Peyer's patch (tissue), 4 donors: Measurements from ENCODE around the gene CDC42EP2.

Experiments used
- POLR2A ChIP-seq, 2 donors: fragments of 450-650 bp; IDR thresholded peaks; one replicate each; pipeline ENCODE4 v1.5.1; 2017; ENCODE audit warnings: antibody characterized with exemption in 2 of 2, mild to moderate bottlenecking in 2 of 2, moderate library complexity in 2 of 2
- TF ChIP-seq, protein P1 (sequence below), 6 experiments: fragments of 450-650 bp in 4 of 6; fragments of 200-600 bp in 2 of 6; sonication (generic) in 1 of 6; IDR thresholded peaks; one replicate each; pipeline ENCODE4 v1.5.1; 2017 to 2019; ENCODE audit warnings: antibody characterized with exemption in 6 of 6, mild to moderate bottlenecking in 3 of 6, moderate library complexity in 1 of 6

DNA sequence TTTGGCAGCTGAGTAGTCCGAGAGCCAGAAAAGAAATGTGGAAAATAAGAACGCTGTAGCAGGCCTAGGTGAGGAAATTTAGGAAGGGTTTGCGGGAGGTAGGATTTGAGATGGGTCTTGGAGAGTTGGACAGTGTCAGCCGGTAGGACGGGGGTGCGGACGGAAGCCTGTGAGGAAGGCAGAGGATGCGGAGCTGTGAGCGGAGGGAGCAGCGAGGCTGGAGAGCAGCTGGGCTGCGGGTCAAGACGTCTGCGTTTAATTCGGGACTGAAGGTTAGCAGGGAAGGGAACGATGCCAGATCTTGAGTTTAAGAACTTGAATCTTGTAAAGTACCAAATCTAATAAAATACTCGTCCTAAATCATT lies 39.2 kb downstream of the CDC42EP2 start:
- TF ChIP-seq, protein P1, sequence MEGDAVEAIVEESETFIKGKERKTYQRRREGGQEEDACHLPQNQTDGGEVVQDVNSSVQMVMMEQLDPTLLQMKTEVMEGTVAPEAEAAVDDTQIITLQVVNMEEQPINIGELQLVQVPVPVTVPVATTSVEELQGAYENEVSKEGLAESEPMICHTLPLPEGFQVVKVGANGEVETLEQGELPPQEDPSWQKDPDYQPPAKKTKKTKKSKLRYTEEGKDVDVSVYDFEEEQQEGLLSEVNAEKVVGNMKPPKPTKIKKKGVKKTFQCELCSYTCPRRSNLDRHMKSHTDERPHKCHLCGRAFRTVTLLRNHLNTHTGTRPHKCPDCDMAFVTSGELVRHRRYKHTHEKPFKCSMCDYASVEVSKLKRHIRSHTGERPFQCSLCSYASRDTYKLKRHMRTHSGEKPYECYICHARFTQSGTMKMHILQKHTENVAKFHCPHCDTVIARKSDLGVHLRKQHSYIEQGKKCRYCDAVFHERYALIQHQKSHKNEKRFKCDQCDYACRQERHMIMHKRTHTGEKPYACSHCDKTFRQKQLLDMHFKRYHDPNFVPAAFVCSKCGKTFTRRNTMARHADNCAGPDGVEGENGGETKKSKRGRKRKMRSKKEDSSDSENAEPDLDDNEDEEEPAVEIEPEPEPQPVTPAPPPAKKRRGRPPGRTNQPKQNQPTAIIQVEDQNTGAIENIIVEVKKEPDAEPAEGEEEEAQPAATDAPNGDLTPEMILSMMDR (IDR thresholded peaks at IDR 0.05): no peak
- TF ChIP-seq POLR2A (IDR thresholded peaks at IDR 0.05): no peak
